ENCODE data around the gene HPS1.

DNA sequence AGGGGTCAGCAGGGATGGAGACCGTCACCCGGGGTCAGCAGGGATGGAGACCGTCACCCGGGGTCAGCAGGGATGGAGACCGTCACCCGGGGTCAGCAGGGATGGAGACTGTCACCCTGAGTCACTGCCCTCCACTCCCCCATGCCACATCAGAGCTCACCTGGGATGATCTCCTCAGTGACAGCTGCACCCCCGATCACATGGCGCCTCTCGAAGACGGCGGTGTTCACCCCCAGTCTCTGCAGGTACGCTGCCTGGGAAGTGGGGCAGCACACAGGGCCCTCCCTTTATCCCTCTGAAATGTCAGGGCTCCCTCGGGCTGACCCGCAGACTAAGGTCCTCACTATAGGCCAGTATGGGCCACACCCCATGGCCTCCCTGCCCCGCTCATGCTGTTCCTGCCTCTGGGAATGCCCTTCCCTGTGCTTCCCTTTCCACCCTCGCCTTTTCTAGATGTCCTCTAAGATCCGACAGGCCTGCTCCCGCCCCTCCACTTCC is 38.9 kb downstream of the HPS1 start:
- TF ChIP-seq, protein P1, sequence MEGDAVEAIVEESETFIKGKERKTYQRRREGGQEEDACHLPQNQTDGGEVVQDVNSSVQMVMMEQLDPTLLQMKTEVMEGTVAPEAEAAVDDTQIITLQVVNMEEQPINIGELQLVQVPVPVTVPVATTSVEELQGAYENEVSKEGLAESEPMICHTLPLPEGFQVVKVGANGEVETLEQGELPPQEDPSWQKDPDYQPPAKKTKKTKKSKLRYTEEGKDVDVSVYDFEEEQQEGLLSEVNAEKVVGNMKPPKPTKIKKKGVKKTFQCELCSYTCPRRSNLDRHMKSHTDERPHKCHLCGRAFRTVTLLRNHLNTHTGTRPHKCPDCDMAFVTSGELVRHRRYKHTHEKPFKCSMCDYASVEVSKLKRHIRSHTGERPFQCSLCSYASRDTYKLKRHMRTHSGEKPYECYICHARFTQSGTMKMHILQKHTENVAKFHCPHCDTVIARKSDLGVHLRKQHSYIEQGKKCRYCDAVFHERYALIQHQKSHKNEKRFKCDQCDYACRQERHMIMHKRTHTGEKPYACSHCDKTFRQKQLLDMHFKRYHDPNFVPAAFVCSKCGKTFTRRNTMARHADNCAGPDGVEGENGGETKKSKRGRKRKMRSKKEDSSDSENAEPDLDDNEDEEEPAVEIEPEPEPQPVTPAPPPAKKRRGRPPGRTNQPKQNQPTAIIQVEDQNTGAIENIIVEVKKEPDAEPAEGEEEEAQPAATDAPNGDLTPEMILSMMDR (IDR thresholded peaks at IDR 0.05) = no peak
- TF ChIP-seq POLR2A (IDR thresholded peaks at IDR 0.05) = no peak
